K562 (cell line): ENCODE data around the gene CXCL16. TPM values are rescaled to one million over a fixed set of nuclear protein-coding genes. Genes with fewer than 3 reads are reported as not detected.
A peak's percentile ranks its signal among the peaks of the same experiment; 100 is the strongest.

ENCODE experiments used
- ATAC-seq: fragments of 200-7000 bp; cut with Tn5 transposase; 3 replicates; pipeline ENCODE4 v1.9.1; 2020; ENCODE audit warnings: moderate library complexity
- BruUV-seq: library from RNA; stranded (reverse); fragments of 400-500 nt; replicated peaks from 2 replicates; lab custom pipeline; 2021; lab: Mats Ljungman, UMichigan
- CTCF ChIA-PET: fragments of 300-600 bp; formaldehyde crosslinking; extraction: SDS; loops from one replicate; lab custom pipeline; 2021; ENCODE audit warnings: low intra/inter-chr PET ratio; lab: Yijun Ruan, JAX
- POLR2A ChIA-PET: fragments of 300-600, 350-650 bp; sonication (Branson Sonifier 250); formaldehyde crosslinking; extraction: SDS; loops from one replicate; lab custom pipeline; 2021; ENCODE audit warnings: antibody characterized with exemption, inconsistent platforms; lab: Yijun Ruan, JAX
- DNase-seq, 4 experiments: peaks; one replicate each; pipeline versions ENCODE4 v3.0.0 to v3.0.0-alpha.2; 2011 to 2018; ENCODE audit warnings: low spot score in 3 of 4, mixed read lengths in 3 of 4; ENCODE audit errors: extremely low read depth in 1 of 4
- FAIRE-seq: peaks from 2 replicates; lab custom pipeline; 2011; peaks lifted over from hg19 to GRCh38; lab: Jason Lieb, UNC
- H2AFZ ChIP-seq: 2 replicates; pipeline ENCODE4 v1.6.0; 2011; ENCODE audit warnings: low read depth, low read length, control low read depth, inconsistent platforms
- H3K27ac ChIP-seq: fragments of 200-600 bp; 3 replicates; pipeline ENCODE4 v1.8.0; 2011; ENCODE audit warnings: low read depth, mild to moderate bottlenecking, control low read depth, inconsistent platforms, low read length, moderate library complexity, mixed read lengths; ENCODE audit errors: extremely low read depth
- H3K27me3 ChIP-seq, 2 experiments: fragments of 300-600 bp in 1 of 2; 2 replicates in 1 of 2; 3 replicates in 1 of 2; pipeline versions ENCODE4 v1.6.0 to v1.8.0; 2011; ENCODE audit warnings: inconsistent platforms in 2 of 2, low read length in 2 of 2, mild to moderate bottlenecking in 1 of 2, mixed read lengths in 1 of 2, moderate library complexity in 1 of 2; ENCODE audit not compliant: control insufficient read depth in 2 of 2, insufficient read depth in 2 of 2
- H3K36me3 ChIP-seq: fragments of 300-600 bp; 3 replicates; pipeline ENCODE4 v1.8.0; 2011; ENCODE audit warnings: mild to moderate bottlenecking, low read length, inconsistent platforms; ENCODE audit not compliant: control insufficient read depth, insufficient read depth
- H3K4me1 ChIP-seq, 2 experiments: fragments of 200-600 bp in 1 of 2; replicated peaks in 1 of 2; 2 replicates in 1 of 2; 3 replicates in 1 of 2; pipeline versions ENCODE4 v1.5.1 to v1.8.0; 2011; ENCODE audit warnings: inconsistent platforms in 2 of 2, low read length in 2 of 2, mild to moderate bottlenecking in 1 of 2, mixed read lengths in 1 of 2, moderate library complexity in 1 of 2; ENCODE audit not compliant: control insufficient read depth in 2 of 2, insufficient read depth in 2 of 2
- H3K4me2 ChIP-seq: 2 replicates; pipeline ENCODE4 v1.6.1; 2011; ENCODE audit warnings: low read length, control low read depth, inconsistent platforms, mixed read lengths; ENCODE audit not compliant: insufficient read depth
- H3K4me3 ChIP-seq: fragments of 200-600 bp; sonication (generic), shearing (Covaris generic); 2 replicates; pipeline ENCODE4 v1.5.1; 2016; ENCODE audit warnings: control low read depth, inconsistent platforms
- H3K79me2 ChIP-seq: fragments of 200-600 bp; 3 replicates; pipeline ENCODE4 v1.8.0; 2011; ENCODE audit warnings: low read length, inconsistent platforms; ENCODE audit not compliant: control insufficient read depth, insufficient read depth
- H3K9ac ChIP-seq, 2 experiments: 2 replicates each; pipeline versions ENCODE4 v1.6.0 to v1.6.1; 2011; ENCODE audit warnings: low read depth in 2 of 2, low read length in 2 of 2, control low read depth in 1 of 2, inconsistent platforms in 1 of 2, mild to moderate bottlenecking in 1 of 2, mixed read lengths in 1 of 2; ENCODE audit not compliant: insufficient read depth in 1 of 2
- H3K9me1 ChIP-seq: one replicate; pipeline ENCODE4 v1.6.0; 2011; ENCODE audit warnings: inconsistent platforms, mild to moderate bottlenecking, low read length, moderate library complexity; ENCODE audit not compliant: control insufficient read depth, insufficient read depth
- H3K9me3 ChIP-seq: replicated peaks from 2 replicates; pipeline ENCODE4 v1.5.1; 2011; ENCODE audit warnings: low read depth, low read length, inconsistent platforms; ENCODE audit not compliant: control insufficient read depth, insufficient read depth
- H4K20me1 ChIP-seq: replicated peaks from 2 replicates; pipeline ENCODE4 v1.6.1; 2011; ENCODE audit warnings: low read length, inconsistent platforms, mixed read lengths; ENCODE audit not compliant: control insufficient read depth, insufficient read depth
- FOXP1 ChIP-seq: sonication (generic); formaldehyde crosslinking; IDR thresholded peaks from 2 replicates; pipeline ENCODE4 v1.8.0; 2022; ENCODE audit warnings: mild to moderate bottlenecking, missing genetic modification reagents
- NCOA1 ChIP-seq: fragments of 450-650 bp; IDR thresholded peaks from 2 replicates; pipeline ENCODE4 v1.6.1; 2016; ENCODE audit warnings: low read depth
- NRF1 ChIP-seq, 2 experiments: fragments of 450-650 bp; IDR thresholded peaks in 1 of 2; conservative IDR thresholded peaks in 1 of 2; 2 replicates each; pipeline ENCODE4 v1.6.1; 2014; ENCODE audit warnings: mild to moderate bottlenecking in 2 of 2
- PTBP1 ChIP-seq: fragments of 200-400 bp; formaldehyde crosslinking; IDR thresholded peaks from 2 replicates; pipeline ENCODE4 v1.6.1; 2017; ENCODE audit warnings: low read depth, low read length
- WGBS: fragments of 100-300 bp; shearing (Covaris generic); methylation state at CpG from one replicate; pipeline ENCODE4 v1.1.6; 2016; ENCODE audit warnings: low coverage, mixed read lengths; ENCODE audit not compliant: insufficient coverage; ENCODE audit errors: missing lambda C conversion rate; 5-methylcytosine and 5-hydroxymethylcytosine counted together
- in situ Hi-C: fragments of 300-500 bp; cut with MboI; formaldehyde crosslinking; loops from 4 replicates; pipeline ENCODE4 v1.15.0; 2018; ENCODE audit warnings: inconsistent platforms, mixed read lengths
- intact Hi-C: fragments of 100-400 bp; cut with micrococcal nuclease; formaldehyde crosslinking; loops from 2 replicates; pipeline ENCODE4 v1.14.2; 2022
- polyA plus RNA-seq, 8 experiments: library from polyadenylated mRNA; depleted of rRNA in 4 of 8; stranded (reverse) in 5 of 8; unstranded in 3 of 8; fragments of >200 nt; fragmentation: Nextera tagmentation in 2 of 8; fragmentation: Illumina TruSeq in 1 of 8; extraction: Ambion mirVana in 2 of 8; extraction: Trizol in 1 of 8; gene quantifications; 2 replicates each; pipeline versions ENCODE4 v1.2.1 to v1.2.3, GENCODE V29; 2011 to 2014; ENCODE audit warnings: inconsistent platforms in 1 of 8, missing spikeins in 1 of 8
- total RNA-seq, 7 experiments: library from RNA; depleted of rRNA in 6 of 7; stranded (reverse); fragments of >200 nt in 6 of 7; fragmentation: Illumina TruSeq in 2 of 7; extraction: Trizol in 2 of 7; gene quantifications; 2 replicates each; pipeline versions ENCODE4 v1.2.1 to v1.2.3, GENCODE V29; 2011 to 2021; ENCODE audit warnings: low replicate concordance in 1 of 7
- TF ChIP-seq, protein P1 (sequence below): fragments of 250-450 bp; sonication (Bioruptor Pico); IDR thresholded peaks from 2 replicates; pipeline ENCODE4 v1.4.0; 2020; ENCODE audit warnings: borderline replicate concordance
- TF ChIP-seq, protein P2 (sequence below): fragments of 200-800 bp; sonication (Bioruptor generic); IDR thresholded peaks from 2 replicates; pipeline ENCODE4 v1.6.1; 2017; ENCODE audit warnings: missing genetic modification characterization, missing compliant biosample characterization
- TF ChIP-seq, protein P3 (sequence below), 2 experiments: fragments of 450-650 bp in 1 of 2; sonication (generic) in 1 of 2; formaldehyde crosslinking in 1 of 2; IDR thresholded peaks; 2 replicates each; pipeline versions ENCODE4 v1.7.1 to v1.9.0; 2016 to 2022; ENCODE audit warnings: inconsistent platforms in 1 of 2, mild to moderate bottlenecking in 1 of 2, missing genetic modification reagents in 1 of 2

Gene CXCL16
- total and polyA plus RNA-seq, 9 of the 15 experiments (the other 6 are each of a cell fraction or from before 2014, with no cell fraction given), result 0.05 to 0.68 (median 0.22) TPM; not detected in 2

DNA sequence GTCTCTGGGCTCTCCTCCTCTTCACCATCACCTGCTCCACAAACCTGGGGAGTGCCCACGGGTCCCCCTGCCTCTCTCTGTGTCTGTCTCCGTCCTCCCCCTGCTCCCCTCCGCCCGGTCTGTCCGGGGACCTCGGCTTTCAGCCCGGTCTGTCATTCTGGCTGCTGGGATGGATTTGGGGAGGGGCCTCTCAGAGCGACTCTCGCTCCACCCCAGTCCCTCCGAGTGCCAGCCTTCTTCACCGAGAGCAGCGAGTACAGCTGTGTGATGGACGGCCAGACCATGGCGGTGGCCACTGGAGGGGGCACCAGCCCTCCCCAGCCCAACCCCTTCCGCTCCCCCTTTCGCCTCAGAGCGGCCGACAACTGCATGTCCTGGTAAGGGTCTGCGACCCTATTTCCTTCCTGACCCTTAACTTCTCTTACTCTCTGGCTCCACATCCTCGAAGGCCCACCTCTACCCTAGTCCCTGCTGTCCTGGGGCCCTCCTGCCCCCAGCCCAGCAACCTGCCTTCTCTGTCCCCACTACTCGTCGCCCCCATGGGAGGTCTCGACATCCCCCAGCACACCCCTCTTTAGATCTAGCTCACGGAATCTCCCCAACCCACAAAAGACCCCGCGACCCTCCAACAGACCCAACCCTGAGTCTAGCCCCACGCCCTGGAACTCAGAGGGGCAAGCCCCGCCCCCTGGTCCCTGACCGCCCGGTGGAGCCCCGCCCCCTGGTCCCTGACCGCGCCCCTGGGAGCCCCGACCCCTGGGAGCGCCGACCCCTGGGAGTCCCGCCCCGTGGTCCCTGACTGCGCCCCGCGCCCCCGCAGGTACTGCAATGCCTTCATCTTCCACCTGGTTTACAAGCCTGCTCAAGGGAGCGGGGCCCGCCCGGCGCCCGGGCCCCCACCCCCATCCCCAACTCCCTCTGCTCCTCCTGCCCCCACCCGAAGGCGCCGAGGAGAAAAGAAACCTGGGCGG is 5.6 kb upstream of the CXCL16 start:
- ChIA-PET CTCF (no interaction called here), POLR2A (interaction anchor here (0.5 kb wide), 1 partner anchor 11 kb away, joined by 3 read pairs; no protein-coding TSS in a partner anchor)
- H4K20me1 ChIP-seq, result no peaks in the 10 kb centered on the region
- peaks cover 11 to 35% of the 10 kb centered on the region in 2 experiments; a peak in 4 of 5 replicates for H3K27me3 ChIP-seq
- peaks cover 0 to 9% of the 10 kb centered on the region in 2 experiments; a peak in 2 of 5 replicates for H3K4me1 ChIP-seq
- in situ Hi-C loops, result no loop called here
- no peaks in the 10 kb centered on the region for H3K79me2 ChIP-seq
- FAIRE-seq, result no peak
- no peak overlapping the region for H3K27ac ChIP-seq
- WGBS, result 12% methylated on average over 15 of the region's 51 CpGs
- H3K4me3 ChIP-seq, result no peak overlapping the region
- H3K36me3 ChIP-seq, result no peaks in the 10 kb centered on the region
- H3K9me3 ChIP-seq, result no peaks in the 10 kb centered on the region
- intact Hi-C loops, result no loop called here
- H3K9me1 ChIP-seq, result no peaks in the 10 kb centered on the region
- H3K9ac ChIP-seq, result no peak overlapping the region
- no TSS peak for BruUV-seq
- DNase-seq, result peak in 3 of 4 experiments; percentile 43 to 72 (median 70)
- peak; percentile 52; the same call in 1 of the 3 replicates for ATAC-seq
- no peak overlapping the region for H3K4me2 ChIP-seq
- no peak overlapping the region for H2AFZ ChIP-seq
- TF ChIP-seq, protein P1, sequence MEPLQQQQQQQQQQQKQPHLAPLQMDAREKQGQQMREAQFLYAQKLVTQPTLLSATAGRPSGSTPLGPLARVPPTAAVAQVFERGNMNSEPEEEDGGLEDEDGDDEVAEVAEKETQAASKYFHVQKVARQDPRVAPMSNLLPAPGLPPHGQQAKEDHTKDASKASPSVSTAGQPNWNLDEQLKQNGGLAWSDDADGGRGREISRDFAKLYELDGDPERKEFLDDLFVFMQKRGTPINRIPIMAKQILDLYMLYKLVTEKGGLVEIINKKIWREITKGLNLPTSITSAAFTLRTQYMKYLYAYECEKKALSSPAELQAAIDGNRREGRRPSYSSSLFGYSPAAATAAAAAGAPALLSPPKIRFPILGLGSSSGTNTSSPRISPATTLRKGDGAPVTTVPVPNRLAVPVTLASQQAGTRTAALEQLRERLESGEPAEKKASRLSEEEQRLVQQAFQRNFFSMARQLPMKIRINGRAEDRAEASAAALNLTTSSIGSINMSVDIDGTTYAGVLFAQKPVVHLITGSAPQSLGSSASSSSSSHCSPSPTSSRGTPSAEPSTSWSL (CRISPR knock-in tag), result no peak
- no peak for TF ChIP-seq PTBP1
- TF ChIP-seq, protein P2, sequence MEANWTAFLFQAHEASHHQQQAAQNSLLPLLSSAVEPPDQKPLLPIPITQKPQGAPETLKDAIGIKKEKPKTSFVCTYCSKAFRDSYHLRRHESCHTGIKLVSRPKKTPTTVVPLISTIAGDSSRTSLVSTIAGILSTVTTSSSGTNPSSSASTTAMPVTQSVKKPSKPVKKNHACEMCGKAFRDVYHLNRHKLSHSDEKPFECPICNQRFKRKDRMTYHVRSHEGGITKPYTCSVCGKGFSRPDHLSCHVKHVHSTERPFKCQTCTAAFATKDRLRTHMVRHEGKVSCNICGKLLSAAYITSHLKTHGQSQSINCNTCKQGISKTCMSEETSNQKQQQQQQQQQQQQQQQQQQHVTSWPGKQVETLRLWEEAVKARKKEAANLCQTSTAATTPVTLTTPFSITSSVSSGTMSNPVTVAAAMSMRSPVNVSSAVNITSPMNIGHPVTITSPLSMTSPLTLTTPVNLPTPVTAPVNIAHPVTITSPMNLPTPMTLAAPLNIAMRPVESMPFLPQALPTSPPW, result no peak
- TF ChIP-seq, protein P3, sequence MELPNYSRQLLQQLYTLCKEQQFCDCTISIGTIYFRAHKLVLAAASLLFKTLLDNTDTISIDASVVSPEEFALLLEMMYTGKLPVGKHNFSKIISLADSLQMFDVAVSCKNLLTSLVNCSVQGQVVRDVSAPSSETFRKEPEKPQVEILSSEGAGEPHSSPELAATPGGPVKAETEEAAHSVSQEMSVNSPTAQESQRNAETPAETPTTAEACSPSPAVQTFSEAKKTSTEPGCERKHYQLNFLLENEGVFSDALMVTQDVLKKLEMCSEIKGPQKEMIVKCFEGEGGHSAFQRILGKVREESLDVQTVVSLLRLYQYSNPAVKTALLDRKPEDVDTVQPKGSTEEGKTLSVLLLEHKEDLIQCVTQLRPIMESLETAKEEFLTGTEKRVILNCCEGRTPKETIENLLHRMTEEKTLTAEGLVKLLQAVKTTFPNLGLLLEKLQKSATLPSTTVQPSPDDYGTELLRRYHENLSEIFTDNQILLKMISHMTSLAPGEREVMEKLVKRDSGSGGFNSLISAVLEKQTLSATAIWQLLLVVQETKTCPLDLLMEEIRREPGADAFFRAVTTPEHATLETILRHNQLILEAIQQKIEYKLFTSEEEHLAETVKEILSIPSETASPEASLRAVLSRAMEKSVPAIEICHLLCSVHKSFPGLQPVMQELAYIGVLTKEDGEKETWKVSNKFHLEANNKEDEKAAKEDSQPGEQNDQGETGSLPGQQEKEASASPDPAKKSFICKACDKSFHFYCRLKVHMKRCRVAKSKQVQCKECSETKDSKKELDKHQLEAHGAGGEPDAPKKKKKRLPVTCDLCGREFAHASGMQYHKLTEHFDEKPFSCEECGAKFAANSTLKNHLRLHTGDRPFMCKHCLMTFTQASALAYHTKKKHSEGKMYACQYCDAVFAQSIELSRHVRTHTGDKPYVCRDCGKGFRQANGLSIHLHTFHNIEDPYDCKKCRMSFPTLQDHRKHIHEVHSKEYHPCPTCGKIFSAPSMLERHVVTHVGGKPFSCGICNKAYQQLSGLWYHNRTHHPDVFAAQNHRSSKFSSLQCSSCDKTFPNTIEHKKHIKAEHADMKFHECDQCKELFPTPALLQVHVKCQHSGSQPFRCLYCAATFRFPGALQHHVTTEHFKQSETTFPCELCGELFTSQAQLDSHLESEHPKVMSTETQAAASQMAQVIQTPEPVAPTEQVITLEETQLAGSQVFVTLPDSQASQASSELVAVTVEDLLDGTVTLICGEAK (IDR thresholded peaks at IDR 0.05), result no peak
- TF ChIP-seq, protein P3 (CRISPR knock-in tag; IDR thresholded peaks at IDR 0.05), result no peak
- no peak for TF ChIP-seq NRF1 (conservative IDR thresholded peaks at IDR 0.05 in 1 of 2, IDR thresholded peaks at IDR 0.05 in 1 of 2)
- no peak for TF ChIP-seq NCOA1
- TF ChIP-seq FOXP1 (CRISPR knock-in tag), result no peak
